Measurements from ENCODE around the gene AKAP12. TPM values are rescaled to one million over a fixed set of nuclear protein-coding genes. Genes with fewer than 3 reads are reported as not detected.

Gene AKAP12
- total RNA-seq, 1 donor from 2014 or later, result 138 TPM

DNA sequence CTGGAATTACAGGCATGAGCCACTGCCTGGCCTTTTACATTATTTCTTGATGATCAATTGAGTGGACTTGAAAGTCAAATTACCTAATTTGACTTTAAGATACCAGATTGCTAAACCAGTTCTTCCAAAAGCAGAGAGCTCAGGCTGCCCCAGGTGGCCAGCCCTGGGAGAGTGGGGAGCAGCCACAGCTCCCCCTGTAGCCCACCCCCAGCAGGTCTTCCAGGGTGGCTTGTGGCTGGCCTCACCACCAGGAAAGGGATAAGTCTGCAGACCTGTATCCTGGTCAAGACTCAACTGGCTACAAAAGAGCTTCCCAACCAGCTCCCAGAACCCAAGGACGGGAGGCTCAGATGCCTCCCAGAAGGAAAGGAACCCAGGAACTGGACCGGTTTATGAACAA, 23.8 kb upstream of the AKAP12 start:
- Mint-ChIP-seq H3K9me3 (peaks cover 7% of the 10 kb centered on the region), H3K27ac (no peak overlapping the region), H3K4me3 (no peak overlapping the region), H3K27me3 (no peaks in the 10 kb centered on the region), H3K4me1 (ENCODE audit: unreplicated experiment) (peaks cover 5% of the 10 kb centered on the region), H3K36me3 (peaks cover 4% of the 10 kb centered on the region)
- no peak for DNase-seq (ENCODE audit: extremely low spot score, unreplicated experiment)
- TF ChIP-seq CTCF (conservative IDR thresholded peaks at IDR 0.05), result no peak

- DNase-seq (ENCODE audit: extremely low spot score, unreplicated experiment), result no peak
- peaks cover 5% of the 10 kb centered on the region for H3K4me1 Mint-ChIP-seq (ENCODE audit: unreplicated experiment)
- H3K36me3 Mint-ChIP-seq, result peaks cover 4% of the 10 kb centered on the region
- H3K27me3 Mint-ChIP-seq, result no peaks in the 10 kb centered on the region
- no peak for TF ChIP-seq CTCF (conservative IDR thresholded peaks at IDR 0.05)
- H3K4me3 Mint-ChIP-seq, result no peak overlapping the region
- H3K27ac Mint-ChIP-seq, result peak overlapping the region; percentile 3
- peaks cover 7% of the 10 kb centered on the region for H3K9me3 Mint-ChIP-seq
Observed at GRCh38 chr6:151216804-151217203, 23.0 kb upstream of the AKAP12 start.

- Mint-ChIP-seq H3K4me1 (ENCODE audit: unreplicated experiment) (peaks cover 5% of the 10 kb centered on the region), H3K9me3 (no peaks in the 10 kb centered on the region), H3K36me3 (peaks cover 4% of the 10 kb centered on the region), H3K4me3 (no peak overlapping the region), H3K27ac (no peak overlapping the region), H3K27me3 (no peaks in the 10 kb centered on the region)
- no peak for TF ChIP-seq CTCF (conservative IDR thresholded peaks at IDR 0.05)
- DNase-seq (ENCODE audit: extremely low spot score, unreplicated experiment), result no peak
Observed at GRCh38 chr6:151219192-151219591, 20.6 kb upstream of the AKAP12 start.

DNA sequence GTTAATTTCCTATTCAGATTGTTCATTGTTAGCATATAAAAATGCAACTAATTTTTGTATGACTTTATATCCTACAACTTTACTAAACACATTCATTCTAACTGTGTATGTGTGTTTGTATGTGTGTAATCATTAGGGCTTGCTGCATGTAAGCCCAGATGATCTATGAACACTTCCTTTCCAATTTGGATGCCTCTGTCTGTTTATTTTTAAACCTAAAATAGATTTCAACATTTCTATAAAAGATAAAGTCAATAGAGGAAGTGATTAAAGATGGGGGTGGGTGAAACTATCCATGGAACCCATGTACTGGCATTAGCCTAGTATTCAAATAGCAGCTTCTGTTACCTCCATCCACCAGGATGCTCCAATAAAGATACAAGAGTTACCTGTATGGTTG, 15.7 kb upstream of the AKAP12 start:
- no peak overlapping the region for H3K27ac Mint-ChIP-seq
- H3K4me3 Mint-ChIP-seq, result no peak overlapping the region
- no peak for TF ChIP-seq CTCF (conservative IDR thresholded peaks at IDR 0.05)
- H3K27me3 Mint-ChIP-seq, result no peaks in the 10 kb centered on the region
- H3K9me3 Mint-ChIP-seq, result peaks cover 7% of the 10 kb centered on the region
- no peaks in the 10 kb centered on the region for H3K36me3 Mint-ChIP-seq
- DNase-seq (ENCODE audit: extremely low spot score, unreplicated experiment), result no peak
- H3K4me1 Mint-ChIP-seq (ENCODE audit: unreplicated experiment), result no peaks in the 10 kb centered on the region

GRCh38 chr6:151225919-151226318, 13.8 kb upstream of the AKAP12 start:
- H3K9me3 Mint-ChIP-seq, result peaks cover 7% of the 10 kb centered on the region
- no peak for TF ChIP-seq CTCF (conservative IDR thresholded peaks at IDR 0.05)
- H3K4me1 Mint-ChIP-seq (ENCODE audit: unreplicated experiment), result no peaks in the 10 kb centered on the region
- no peak overlapping the region for H3K27ac Mint-ChIP-seq
- no peaks in the 10 kb centered on the region for H3K27me3 Mint-ChIP-seq
- DNase-seq (ENCODE audit: extremely low spot score, unreplicated experiment), result no peak
- no peaks in the 10 kb centered on the region for H3K36me3 Mint-ChIP-seq
- no peak overlapping the region for H3K4me3 Mint-ChIP-seq

GRCh38 chr6:151228788-151229400, 10.9 kb upstream of the AKAP12 start:
- TF ChIP-seq CTCF (conservative IDR thresholded peaks at IDR 0.05), result no peak
- Mint-ChIP-seq H3K27ac (no peak overlapping the region), H3K36me3 (no peaks in the 10 kb centered on the region)

More at GRCh38 chr6:151228788-151229400, 10.9 kb upstream of the AKAP12 start:
- no peak for DNase-seq (ENCODE audit: extremely low spot score, unreplicated experiment)
- Mint-ChIP-seq H3K9me3 (peaks cover 7% of the 10 kb centered on the region), H3K27me3 (no peaks in the 10 kb centered on the region), H3K4me1 (ENCODE audit: unreplicated experiment) (no peaks in the 10 kb centered on the region), H3K4me3 (no peak overlapping the region)

All from type B pancreatic cell (in vitro differentiated cells).